ENCODE data around the gene DAPK2.

DNA sequence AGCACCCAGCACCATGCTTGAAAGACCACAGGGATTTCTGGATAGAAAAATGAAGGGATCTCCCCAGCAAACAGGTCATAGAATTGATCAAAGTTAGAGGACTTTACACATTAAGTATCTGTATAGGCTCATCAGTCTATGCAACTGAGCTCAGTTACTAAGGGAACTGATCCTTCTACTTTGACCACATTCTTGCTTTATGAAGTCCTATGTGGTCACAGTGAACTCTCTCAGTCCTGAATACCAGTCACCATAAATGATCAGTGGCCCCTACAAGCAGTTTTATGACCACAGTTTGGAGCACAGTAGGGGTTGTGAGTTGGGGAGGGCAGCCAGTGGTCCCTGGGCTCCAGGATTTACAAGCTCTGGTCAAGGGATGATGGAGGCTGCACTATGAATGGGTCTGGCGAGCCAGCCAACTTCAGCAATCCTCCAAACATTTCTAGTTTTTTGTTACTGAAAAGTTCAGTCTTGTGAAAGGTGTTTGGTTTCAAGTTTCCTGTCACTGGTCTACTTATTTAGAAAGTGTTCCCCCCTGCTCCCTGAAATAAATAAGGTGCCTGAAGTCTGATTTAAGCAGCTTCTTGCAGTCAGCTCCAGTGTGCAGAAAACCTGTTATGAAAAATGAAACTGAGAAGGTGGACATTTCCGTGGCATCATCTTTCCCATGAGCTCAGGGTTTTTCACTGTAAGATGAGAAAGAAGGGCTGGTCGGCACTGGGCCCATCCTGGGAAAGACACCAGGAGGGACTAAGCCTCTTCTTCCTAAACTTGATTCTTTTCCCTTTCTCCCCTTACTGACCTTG, 75.5 kb downstream of the DAPK2 start:
- TF ChIP-seq, protein P1, sequence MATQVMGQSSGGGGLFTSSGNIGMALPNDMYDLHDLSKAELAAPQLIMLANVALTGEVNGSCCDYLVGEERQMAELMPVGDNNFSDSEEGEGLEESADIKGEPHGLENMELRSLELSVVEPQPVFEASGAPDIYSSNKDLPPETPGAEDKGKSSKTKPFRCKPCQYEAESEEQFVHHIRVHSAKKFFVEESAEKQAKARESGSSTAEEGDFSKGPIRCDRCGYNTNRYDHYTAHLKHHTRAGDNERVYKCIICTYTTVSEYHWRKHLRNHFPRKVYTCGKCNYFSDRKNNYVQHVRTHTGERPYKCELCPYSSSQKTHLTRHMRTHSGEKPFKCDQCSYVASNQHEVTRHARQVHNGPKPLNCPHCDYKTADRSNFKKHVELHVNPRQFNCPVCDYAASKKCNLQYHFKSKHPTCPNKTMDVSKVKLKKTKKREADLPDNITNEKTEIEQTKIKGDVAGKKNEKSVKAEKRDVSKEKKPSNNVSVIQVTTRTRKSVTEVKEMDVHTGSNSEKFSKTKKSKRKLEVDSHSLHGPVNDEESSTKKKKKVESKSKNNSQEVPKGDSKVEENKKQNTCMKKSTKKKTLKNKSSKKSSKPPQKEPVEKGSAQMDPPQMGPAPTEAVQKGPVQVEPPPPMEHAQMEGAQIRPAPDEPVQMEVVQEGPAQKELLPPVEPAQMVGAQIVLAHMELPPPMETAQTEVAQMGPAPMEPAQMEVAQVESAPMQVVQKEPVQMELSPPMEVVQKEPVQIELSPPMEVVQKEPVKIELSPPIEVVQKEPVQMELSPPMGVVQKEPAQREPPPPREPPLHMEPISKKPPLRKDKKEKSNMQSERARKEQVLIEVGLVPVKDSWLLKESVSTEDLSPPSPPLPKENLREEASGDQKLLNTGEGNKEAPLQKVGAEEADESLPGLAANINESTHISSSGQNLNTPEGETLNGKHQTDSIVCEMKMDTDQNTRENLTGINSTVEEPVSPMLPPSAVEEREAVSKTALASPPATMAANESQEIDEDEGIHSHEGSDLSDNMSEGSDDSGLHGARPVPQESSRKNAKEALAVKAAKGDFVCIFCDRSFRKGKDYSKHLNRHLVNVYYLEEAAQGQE (IDR thresholded peaks at IDR 0.05; ENCODE audit: insufficient read depth in 1 of 2, low read depth in 2 of 2, low read length in 2 of 2): no peak
- TF ChIP-seq SIN3A (IDR thresholded peaks at IDR 0.05; ENCODE audit: borderline replicate concordance, insufficient read depth, low read length) (no peak), POLR2AphosphoS5 (IDR thresholded peaks at IDR 0.05; ENCODE audit: low read depth, low read length) (no peak), TAF1 (IDR thresholded peaks at IDR 0.05; ENCODE audit: borderline replicate concordance, insufficient read depth, low read length) (no peak)

Measured in PFSK-1 (cell line).